ENCODE measurements around the gene LEMD3. TPM values are rescaled to one million over a fixed set of nuclear protein-coding genes. Genes with fewer than 3 reads are reported as not detected.

Gene LEMD3
- total and polyA plus RNA-seq, 2 of the 8 experiments (the other 6 are each of a cell fraction or from before 2014, with no cell fraction given): 5.8 to 33.2 TPM

DNA sequence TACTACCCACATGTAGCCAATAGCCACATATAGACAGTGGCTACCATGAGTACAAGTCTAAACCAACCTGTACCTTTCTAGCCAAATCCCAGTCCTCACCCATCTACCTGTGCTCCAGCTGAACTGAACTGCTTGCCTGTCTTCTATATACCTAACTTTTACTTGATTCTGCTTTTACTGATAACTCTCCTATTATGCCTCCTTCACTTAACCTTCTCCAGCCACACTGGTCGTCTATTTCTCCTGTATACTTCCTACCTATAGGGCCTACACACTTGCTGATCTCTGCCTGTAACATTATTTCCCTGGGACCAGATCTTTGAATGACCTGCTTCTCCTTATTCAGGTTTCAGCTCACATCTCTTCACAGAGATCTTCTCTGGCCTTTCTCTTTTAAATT is 83.1 kb downstream of the LEMD3 start:
- Histone ChIP-seq H2BK20ac (ENCODE audit: low read length) (no peak overlapping the region), H3K4me2 (ENCODE audit: insufficient read depth in 1 of 2, low read depth in 2 of 2, low read length in 2 of 2) (no peak overlapping the region), H3K18ac (ENCODE audit: extremely low read depth, low read length) (no peak overlapping the region), H4K91ac (replicated peaks; ENCODE audit: insufficient read length, low read length) (no peak overlapping the region), H3K4me1 (replicated peaks in 1 of 4; ENCODE audit: control insufficient read depth in 3 of 4, insufficient read depth in 4 of 4, low read length in 3 of 4) (no peaks in the 10 kb centered on the region), H4K5ac (ENCODE audit: insufficient read length, low read depth, low read length) (no peak overlapping the region), H2AFZ (ENCODE audit: low read length) (no peak overlapping the region), H2BK120ac (replicated peaks; ENCODE audit: low read depth, low read length) (no peak overlapping the region), H2BK12ac (ENCODE audit: low read depth, low read length) (no peak overlapping the region), H2BK5ac (ENCODE audit: low read depth, low read length) (no peak overlapping the region), H3K27me3 (replicated peaks in 1 of 4; ENCODE audit: control insufficient read depth in 3 of 4, extremely low read depth in 1 of 4, insufficient read depth in 3 of 4, low read length in 3 of 4) (no peaks in the 10 kb centered on the region), H3K23ac (ENCODE audit: insufficient read length) (no peak overlapping the region), H3K9ac (replicated peaks in 1 of 4; ENCODE audit: extremely low read depth in 1 of 4, low read depth in 3 of 4, low read length in 3 of 4) (no peak overlapping the region), H2BK15ac (ENCODE audit: low read length) (no peak overlapping the region), H3K14ac (ENCODE audit: insufficient read length) (no peak overlapping the region), H3K9me3 (ENCODE audit: insufficient read depth in 2 of 2, low read depth in 1 of 2, low read length in 1 of 2) (no peaks in the 10 kb centered on the region), H4K8ac (ENCODE audit: extremely low read depth, insufficient read depth, low read length) (no peak overlapping the region), H3K79me2 (ENCODE audit: control insufficient read depth in 1 of 2, insufficient read depth in 2 of 2, low read length in 2 of 2) (no peaks in the 10 kb centered on the region), H2AK5ac (ENCODE audit: low read depth, low read length) (no peak overlapping the region), H3K36me3 (ENCODE audit: control insufficient read depth in 2 of 4, insufficient read depth in 4 of 4, low read length in 3 of 4) (no peaks in the 10 kb centered on the region; a peak in 1 of 8 replicates), H3K4ac (replicated peaks; ENCODE audit: insufficient read length, low read depth, low read length) (no peak overlapping the region), H3K23me2 (ENCODE audit: low read depth, low read length) (no peaks in the 10 kb centered on the region), H3K79me1 (ENCODE audit: low read depth, low read length) (no peaks in the 10 kb centered on the region), H3K56ac (replicated peaks; ENCODE audit: insufficient read length, low read depth, low read length) (no peak overlapping the region), H4K20me1 (replicated peaks in 1 of 2; ENCODE audit: control insufficient read depth in 1 of 2, insufficient read depth in 2 of 2, low read length in 2 of 2) (no peaks in the 10 kb centered on the region), H3K27ac (ENCODE audit: low read depth, low read length) (no peak overlapping the region), H3K4me3 (ENCODE audit: extremely low read depth in 1 of 4, insufficient read depth in 2 of 4, low read depth in 3 of 4, low read length in 4 of 4) (no peak overlapping the region)
- CTCF ChIA-PET (ENCODE audit: partially characterized antibody): no interaction called here
- DNase-seq (ENCODE audit: low read depth in 1 of 2, low spot score in 2 of 2) (no peak), FAIRE-seq (no peak)
- TF ChIP-seq EP300 (IDR thresholded peaks at IDR 0.05; ENCODE audit: borderline replicate concordance in 1 of 2, low read depth in 2 of 2, low read length in 2 of 2) (no peak), PHF8 (conservative IDR thresholded peaks at IDR 0.05; ENCODE audit: low read depth, low read length) (no peak), CBX8 (IDR thresholded peaks at IDR 0.05; ENCODE audit: borderline replicate concordance, low read depth, low read length) (no peak), POLR2A (IDR thresholded peaks at IDR 0.05; ENCODE audit: control extremely low read depth in 1 of 2, low read depth in 2 of 2, low read length in 2 of 2) (no peak), POU5F1 (IDR thresholded peaks at IDR 0.05; ENCODE audit: low read depth, low read length) (no peak), EZH2 (IDR thresholded peaks at IDR 0.05; ENCODE audit: low read depth, low read length, severe bottlenecking) (no peak), CHD1 (IDR thresholded peaks at IDR 0.05; ENCODE audit: low read depth, low read length) (no peak)
- WGBS, 2 experiments (ENCODE audit: extremely low coverage in 1 of 2, insufficient coverage in 1 of 2, insufficient read length in 1 of 2, insufficient replicate concordance in 2 of 2, low coverage in 1 of 2, low lambda C conversion rate in 2 of 2, missing lambda C conversion rate in 1 of 2): 77% methylated on average over 1 of the region's 1 CpG; no CpG with 5 or more reads in 1 of the 2 experiments
- POLR2A ChIA-PET (ENCODE audit: partially characterized antibody): no interaction called here

Measured in H1 (cell line).